Astrocyte of the hippocampus (primary cell): ENCODE measurements around the gene SERTM2.
"Not testable (repeated sequence)": the region's sequence is repeated elsewhere in the genome, so short reads cannot be mapped to it uniquely, and the experiment has no call there.

Source experiments
- DNase-seq: peaks from one replicate; pipeline ENCODE4 v3.0.0; 2011; ENCODE audit warnings: low read depth, low spot score

Gene SERTM2

DNA sequence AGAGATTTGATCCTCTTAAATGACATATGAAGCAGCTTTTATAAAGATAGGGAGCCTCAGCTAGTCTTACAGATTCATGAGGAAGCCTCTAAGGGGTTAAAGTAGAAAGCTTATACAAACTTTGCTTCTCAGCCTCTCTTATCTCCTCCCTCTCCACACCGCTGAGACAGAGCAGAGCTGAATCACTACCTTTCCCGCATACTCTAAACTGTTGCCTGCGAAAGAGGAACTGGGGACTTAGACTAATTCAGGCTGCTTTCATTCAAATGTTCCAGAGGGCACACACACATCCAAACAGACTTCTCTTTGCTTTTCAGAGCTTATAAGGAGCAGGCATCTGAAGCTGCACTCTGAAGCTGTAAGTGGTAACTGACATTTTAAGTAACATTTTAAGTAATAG lies at the start of gene SERTM2:
SERTM2 (plus strand) TSS at position 169 of the 400 bp plus-strand sequence. CDS start 7,213 bp downstream, outside the sequence.
- peak; percentile 50 for DNase-seq

DNA sequence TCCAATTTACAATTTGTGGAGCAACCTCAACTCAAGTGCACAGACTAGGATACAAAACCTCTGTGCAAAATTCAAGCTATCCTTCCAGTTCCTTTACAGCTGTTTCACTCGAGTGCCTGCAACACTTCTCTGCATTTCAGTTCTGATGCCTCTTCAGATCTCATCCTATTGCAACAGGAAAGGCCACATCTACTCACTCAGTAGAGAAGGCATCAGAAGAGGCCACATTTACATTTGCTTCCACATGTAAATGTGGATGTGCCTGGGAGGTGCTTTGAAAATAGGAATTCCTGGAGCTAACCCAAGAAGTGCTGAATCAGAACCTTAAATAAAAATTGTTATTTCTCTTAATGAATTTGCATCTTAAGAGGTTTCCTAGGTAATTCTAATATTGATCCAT lies 45.8 kb upstream of the SERTM2 start:
- no peak for DNase-seq

DNA sequence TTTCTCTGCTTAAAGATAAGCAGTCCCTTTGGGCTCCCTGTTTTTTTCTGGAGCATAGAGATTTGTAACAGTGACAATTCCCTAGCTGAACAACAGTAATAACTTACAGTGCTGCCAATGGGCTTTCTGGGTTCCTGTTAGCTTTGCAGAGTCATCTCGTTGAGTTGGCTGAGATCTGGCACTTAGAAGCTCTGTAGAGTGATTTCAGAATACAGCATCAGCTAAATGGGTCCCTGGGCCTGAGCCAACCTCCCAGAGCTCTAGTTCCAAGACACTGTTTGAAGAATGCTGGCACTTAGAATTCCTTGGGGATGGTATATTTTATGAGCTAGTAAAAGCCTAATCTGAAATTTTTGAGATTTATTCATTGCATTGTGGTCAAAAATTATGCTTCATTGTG lies 43.5 kb upstream of the SERTM2 start:
- peak; percentile 18 for DNase-seq

DNA sequence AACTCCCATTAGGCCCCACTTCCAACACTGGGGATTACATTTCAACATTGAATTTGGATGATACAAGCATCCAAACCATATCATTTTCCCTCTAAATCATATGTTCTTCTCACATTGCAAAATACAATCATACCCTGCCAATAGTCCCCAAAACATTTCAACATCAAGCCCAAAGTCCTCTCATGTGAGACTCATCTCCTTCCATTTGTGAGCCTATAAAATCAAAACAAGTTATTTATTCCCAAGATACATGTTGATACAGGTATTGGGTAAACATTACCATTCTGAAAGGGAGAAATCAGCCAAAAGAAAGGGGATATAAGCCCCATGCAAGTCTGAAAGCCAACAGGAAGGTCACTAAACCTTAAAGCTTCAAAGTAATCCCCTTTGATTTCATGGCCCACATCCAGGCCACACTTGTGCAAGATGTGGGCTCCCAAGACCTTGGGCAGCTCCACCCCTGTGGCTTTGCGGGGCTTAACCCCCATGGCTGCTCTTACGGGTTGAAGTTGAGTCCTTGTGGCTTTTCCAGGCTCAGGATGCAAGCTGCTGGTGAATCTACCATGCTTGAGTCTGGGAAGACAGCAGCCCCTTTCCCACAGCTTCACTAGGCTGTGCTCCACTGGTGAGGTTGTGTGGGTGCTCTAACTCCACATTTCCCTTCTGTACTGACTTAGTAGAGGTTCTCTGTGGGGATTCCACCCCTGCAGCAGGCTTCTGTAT lies 40.6 kb upstream of the SERTM2 start:
- no peak for DNase-seq

DNA sequence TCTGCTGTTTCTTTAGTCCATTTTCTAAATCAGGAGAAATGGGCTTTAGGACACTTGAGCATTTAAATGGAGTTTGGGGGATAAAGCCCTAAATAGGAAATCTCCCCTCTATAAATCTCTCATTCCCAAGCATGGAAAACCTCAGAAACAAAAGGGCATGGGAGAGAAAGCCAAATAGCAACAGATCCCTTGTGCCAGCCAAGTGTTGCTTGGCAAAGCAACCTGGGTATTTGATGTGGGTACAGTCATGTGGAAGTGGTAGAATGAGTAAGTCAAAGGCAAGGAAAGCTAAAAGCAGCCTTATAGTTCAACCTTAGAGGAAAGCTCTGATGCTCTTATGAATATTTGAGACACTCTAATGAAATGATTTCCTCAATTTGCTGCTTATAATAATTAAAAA lies 29.5 kb upstream of the SERTM2 start:
- peak; percentile 13 for DNase-seq

DNA sequence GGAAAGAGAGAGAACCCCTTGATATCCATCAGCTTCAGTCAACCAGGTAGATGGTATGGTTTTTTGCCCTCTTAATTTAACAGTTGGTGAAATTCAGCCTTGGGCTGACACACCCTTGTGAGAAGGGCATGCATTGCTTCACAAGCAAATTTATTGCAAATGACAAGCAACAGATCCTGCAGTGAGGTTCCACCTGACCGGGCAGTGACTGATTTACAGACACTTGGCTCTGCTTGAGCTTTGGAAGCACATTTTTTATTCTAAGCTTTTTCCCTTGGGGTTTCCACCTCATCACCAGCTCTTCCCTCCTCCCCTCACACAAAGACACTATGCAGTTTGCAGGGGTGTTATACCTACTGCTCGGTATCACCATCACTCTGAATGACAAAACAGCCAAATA lies 28.3 kb upstream of the SERTM2 start:
- DNase-seq: no peak

DNA sequence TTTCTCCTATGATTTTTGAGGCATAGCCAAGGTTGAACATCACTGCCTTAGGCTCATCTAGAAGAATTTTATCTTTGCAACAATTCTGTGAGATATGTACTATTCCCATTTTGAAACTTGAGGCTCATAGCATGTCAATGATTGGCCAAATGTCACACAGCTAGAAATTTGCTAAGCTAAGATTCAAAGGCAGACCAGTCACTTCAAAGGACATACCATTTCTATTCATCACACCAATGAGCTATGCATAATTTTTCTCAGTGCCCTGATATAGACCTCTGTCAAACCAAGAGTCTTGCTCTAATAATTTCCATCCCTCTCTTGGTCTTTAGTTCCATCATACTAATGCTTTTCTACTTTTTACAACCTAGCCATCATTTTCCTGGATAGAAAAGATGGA lies 27.6 kb upstream of the SERTM2 start:
- no peak for DNase-seq

DNA sequence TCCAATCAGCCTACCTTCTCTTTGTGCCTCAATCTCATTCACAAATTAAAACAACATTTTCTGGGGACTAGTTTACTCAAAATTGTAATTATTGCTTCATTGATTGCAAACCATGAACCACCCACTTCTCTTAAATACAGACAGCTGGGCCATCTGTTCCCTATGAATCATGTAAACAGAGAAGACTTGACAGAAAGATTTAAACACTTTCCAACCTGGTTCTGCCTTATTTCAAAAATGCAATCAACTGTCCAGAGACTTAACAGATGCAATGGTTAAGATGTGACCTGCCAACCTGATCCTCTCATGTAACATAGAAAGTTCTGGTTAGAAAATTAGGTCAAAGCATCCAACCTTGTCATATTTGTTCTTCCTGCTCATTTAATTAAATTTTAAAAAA lies 20.8 kb upstream of the SERTM2 start:
- DNase-seq: no peak

DNA sequence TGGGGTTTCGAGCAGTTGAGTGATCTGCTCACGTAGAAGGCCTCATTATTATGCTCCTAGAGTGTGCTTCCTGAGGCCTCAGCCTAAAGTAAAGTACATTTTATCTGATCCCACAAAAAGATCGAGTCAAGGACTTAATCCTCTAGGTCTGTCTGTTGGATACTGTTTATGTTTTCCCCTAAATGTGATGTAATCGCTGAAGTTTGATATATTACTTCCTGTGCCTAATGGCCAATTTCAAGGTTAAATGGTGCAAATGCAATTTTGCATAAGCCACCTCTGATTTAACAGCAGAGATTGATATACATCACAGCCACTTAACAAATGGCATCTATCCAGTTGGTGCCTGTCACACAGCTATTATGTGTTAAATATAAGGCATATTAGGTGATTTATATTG lies 19.4 kb upstream of the SERTM2 start:
- DNase-seq: no peak

DNA sequence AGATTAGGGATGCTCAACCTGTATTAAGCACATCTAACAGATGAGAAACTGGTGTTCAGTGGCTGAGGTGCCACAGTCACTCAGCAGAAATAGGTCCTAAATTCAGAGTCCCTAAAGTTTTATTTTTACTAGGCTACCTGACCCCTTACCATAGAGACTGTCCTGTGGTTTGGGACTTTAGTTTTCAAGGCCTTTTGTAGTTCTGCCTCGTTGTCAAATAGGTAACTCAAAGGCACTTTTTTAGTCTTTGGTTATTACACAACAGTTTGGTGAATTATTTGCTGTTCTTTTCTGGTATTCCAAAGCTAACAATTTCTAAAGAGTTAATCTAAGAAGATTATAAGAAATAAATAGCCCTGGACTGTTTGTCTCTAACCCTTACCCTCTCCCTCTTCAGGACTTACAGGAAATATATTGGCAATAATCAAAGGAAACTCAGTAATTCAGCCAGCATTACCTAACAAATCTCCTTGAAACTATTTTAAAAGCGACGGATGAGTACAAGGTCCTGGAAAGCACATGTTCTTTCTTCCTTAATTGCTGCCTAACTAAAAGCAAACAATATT lies 12.8 kb upstream of the SERTM2 start:
- no peak for DNase-seq

DNA sequence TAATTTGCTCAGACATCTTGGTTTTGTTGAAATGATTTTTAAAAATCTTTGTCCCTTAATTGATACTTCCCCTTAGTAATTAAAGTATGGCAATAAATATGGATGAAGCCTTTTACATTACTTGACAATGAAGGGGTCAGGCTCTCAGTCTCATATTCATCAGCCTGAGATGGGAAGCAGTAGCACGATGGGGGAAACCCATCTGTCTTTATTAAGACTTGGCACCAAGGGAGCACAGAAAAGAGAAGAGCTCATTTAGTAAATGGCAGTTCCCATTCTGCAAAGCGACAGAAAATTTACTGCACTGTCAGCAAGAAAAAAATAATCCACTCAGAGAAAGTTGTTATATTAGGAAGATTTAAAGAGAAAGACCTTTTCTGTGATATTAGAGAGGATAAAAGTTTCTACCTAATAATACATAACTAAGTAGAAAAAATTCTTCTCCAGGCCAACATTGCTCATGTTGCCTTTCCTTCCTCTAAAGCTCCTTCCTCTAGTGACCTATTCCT lies 7.9 kb upstream of the SERTM2 start:
- DNase-seq: no peak

DNA sequence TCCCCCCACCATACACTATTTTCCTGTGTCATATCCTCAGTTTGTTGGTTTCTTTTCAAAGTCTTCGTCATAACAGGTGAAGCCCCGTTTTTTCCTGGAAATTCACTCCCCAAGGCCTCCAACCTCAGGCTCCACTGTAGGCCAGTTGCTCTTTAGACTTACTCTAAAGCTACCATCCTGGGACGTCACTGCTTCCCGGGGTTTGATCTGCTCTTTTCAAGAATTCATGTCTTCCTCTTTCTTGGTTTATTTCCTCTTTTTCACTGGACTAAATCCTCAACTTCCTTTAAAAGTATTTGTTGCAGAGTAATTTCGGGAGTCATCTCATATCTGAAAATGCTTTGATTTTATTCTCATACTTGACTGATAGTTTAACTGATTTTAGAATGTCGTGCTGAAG lies 6.5 kb upstream of the SERTM2 start:
- DNase-seq: no peak

DNA sequence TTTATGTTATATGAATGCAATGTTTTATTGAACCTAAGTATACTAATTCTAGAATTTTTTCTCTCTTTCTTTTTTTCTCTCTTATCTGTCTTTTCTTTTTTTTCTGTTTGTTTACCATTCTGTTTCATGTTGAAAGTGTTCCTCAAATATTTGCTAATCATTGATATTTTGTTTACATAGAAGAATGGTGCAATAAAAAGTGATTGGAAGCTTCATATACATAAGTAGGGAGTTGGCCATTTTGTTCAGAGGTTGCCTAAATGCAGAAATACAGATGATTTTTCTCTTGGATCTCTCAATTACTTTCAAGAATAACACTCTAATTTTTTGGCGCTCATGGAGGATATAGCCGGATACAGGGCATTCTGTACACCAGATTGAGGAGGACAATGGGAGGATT lies 5.7 kb upstream of the SERTM2 start:
- DNase-seq: no peak

DNA sequence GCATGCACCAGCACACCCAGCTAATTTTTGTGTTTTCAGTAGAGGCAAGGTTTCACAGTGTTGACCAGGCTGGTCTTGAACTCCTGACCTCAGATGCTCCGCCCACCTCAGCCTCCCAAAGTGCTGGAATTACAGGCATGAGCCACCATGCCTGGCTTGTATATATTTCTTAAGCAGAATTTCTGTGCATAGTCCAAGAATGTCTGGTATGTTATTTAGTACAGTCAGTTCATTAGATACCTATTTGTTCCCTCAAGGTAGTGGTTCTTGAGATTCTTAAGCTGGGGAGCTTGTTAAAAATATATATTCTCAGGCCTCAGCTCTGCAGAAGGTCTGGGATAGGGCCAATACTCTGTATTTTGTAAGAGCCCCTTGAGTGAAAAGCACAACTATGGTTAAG lies 4.6 kb upstream of the SERTM2 start:
- DNase-seq: peak; percentile 37

DNA sequence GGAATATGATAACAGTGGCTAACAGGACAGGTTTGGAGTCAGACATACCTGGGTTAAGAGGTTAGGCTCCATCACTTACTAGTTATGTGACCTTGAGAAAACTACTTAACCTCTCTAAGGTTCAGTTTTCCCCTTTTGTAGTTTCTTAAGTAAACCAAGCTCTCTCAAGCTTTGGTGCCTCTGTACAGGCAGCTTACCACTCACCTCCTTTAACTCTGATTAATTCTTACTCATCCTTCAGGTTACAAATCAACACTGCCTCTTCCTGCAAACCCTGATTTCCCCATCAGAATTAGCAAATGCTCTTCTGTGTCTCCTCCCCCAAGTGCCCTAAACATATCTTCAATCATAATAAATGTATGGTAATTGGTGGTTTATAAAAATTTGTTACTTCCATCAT lies 3.5 kb upstream of the SERTM2 start:
- no peak for DNase-seq

DNA sequence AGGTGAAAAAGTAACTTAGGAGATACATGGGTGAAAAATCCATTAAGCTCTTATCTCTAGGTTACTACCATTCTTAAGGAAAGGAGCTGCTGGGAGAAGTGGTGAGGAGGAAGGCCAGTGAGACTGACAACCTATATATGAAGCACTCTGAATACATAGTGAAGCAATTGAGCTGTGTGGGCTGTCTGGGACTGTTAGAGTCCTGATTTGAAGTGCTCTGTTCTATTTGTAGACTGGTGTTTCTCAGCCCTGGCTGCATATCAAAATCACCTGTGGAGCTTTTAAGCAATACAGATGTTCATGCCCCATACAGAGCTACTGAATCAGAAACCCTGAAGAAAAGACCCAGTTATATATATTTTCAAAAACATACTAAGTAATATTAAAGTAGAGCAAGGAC lies 3.9 kb downstream of the SERTM2 start:
- DNase-seq: no peak

DNA sequence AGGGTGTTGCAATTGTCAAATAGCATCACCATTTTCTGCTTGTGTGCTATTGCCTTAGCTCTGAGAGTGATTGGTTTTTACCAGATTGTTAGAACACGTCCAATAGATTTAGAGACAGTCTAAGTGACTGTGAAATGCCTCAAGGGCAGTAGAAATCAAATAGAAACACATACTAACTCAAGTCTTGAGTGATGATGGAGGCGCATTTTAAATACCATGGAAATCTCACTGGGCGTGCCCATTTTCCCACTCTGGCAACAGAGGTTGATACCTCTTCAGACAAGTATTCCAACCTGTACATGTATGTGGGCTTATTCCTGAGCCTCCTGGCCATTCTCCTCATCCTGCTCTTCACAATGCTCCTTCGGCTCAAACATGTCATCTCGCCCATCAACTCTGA lies 7.2 kb downstream of the SERTM2 start:
- no peak for DNase-seq

DNA sequence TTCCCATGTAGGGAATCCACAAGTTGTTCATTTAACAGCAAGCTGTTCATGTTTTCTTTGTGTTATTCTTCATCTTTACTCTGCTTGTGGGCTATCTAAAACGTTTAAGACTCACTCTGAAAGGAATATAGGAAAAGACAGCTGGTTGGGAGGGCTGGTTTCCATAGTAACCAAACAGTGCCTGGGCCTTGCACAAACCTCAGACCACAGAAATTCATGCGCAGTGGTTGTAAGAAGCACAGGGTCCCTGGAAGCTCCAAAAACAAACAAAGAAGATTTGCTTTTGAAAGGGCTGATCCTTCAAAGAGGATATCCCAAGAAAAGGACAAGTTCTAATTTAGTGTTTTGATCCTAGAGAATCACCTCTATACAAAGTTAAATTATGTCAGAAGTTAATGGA lies 7.8 kb downstream of the SERTM2 start:
- peak; percentile 89 for DNase-seq

DNA sequence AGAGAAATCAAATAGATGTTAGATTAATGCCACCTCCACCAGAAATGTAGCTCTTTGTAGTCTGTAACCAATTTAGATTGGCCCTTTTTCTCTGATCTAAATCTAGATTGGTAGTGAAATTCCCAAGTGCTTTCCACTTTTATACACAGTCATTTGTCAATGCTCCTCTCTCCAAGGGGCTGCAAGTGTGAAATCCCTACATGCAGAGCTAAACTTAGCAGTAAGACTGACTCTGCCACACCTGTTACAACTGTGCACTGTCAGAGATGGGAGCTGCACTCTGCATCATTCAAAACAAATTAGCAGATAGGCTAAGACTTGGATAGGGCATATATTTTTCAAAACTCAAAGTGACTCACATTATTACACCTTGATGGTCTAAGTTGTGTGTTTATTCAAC lies 9.1 kb downstream of the SERTM2 start:
- DNase-seq: no peak

DNA sequence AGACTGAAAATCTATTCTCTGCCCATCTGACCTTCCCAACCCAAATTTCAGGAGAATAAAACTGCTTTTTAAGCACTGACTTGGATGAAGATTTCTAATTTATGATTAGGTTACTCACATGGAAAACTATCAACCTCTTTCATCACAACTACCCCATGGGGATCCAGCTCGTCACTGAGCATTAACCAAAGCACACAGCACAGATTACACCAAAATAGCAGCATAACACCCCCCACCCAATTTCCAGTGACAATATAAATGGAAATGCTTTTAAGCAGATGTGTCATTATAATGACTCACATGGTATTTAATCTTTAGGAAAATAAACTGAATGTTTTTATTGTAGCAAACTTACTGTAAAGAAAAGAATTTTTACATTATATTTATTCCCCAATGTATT lies 9.7 kb downstream of the SERTM2 start:
- DNase-seq: no peak

DNA sequence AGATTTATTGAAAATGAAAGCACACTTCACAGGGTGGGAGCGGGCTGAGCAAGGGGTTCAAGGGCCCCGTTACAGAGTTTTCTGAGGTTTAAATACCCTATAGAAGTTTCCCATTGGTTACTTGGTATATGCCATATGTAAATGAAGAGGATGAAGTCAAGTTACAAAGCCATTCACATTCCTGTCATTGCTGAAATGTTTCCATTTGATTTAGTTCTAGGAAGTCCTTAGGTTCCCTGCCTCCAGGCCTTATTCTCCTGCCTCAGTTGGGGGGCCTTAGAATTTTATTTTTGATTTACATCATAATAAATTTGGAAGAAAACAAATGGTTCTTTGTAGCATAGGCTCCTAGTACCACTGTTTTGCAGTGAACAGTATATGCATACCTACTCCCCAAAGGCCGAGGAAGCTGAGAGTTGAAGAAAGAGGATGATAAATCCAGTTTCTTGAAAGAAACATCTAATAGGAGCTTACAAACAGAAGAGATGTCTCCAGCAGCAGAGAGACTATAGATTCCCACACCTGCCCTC lies 31.8 kb downstream of the SERTM2 start:
- DNase-seq: no peak

DNA sequence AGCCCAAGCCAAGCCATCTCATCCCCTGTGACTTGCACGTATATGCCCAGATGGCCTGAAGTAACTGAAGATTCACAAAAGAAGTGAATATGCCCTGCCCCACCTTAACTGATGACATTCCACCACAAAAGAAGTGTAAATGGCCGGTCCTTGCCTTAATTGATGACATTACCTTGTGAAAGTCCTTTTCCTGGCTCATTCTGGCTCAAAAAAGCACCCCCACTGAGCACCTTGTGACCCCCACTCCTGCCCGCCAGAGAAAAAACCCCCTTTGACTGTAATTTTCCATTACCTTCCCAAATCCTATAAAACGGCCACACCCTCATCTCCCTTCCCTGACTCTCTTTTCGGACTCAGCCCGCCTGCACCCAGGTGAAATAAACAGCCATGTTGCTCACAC lies 37.8 kb downstream of the SERTM2 start:
- DNase-seq: not testable (repeated sequence)

DNA sequence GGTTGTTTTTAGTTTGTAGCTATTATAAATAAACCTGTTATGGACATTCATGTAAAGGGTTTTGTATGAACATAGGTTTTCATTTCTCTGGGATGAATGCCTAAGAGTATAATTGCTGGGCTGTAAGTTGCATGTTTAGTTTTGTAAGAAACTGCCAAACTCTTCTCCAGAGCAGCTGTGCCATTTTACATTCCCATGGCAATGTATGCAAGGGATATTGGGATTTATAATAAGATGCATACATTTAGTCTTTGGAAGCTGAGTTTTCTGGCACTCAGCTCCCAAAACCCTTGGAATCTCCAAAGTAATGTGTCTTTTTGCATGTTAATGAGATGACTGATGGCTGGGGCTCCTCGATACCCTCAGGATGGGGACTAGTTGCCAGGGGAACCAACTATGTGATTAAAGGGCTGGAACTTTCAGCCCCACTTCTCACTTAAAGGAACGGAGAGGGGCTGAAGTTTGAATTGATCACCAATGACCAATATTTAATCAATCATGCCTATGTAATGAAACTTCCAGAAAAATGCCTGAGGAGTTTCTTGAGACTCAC lies 44.0 kb downstream of the SERTM2 start:
- peak; percentile 16 for DNase-seq
